ENCODE results near the gene SWAP70.

DNA sequence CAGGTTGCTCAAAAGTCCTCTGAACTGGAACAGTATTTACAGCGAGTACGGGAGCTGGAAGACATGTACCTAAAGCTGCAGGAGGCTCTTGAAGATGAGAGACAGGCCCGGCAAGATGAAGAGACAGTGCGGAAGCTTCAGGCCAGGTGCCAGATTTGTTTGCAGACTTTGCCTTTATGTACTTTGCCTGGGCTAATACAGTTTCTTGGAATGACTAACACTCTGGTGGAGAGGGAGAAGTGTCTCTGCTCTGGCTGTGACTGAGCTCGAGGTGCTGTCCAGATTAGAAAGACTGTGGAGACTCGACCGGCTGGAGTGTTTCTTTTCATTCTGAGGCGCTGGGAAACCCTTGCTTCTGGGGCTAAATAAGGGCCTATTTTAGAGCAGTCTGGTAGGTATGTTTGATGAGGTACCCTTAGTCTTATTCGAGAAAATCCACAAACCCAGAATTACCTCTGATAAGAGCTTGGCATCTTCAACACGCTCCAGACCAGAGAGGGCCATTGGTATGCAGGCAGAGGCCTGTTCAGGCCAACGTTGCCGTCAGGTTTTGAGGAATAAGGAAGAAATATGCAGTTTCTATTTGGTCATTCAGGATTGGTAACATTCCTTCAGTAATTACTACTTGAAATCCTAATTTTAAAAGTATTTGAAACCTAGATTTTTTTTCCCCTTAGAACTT, 76.5 kb downstream of the SWAP70 start:
- TF ChIP-seq, protein P1, sequence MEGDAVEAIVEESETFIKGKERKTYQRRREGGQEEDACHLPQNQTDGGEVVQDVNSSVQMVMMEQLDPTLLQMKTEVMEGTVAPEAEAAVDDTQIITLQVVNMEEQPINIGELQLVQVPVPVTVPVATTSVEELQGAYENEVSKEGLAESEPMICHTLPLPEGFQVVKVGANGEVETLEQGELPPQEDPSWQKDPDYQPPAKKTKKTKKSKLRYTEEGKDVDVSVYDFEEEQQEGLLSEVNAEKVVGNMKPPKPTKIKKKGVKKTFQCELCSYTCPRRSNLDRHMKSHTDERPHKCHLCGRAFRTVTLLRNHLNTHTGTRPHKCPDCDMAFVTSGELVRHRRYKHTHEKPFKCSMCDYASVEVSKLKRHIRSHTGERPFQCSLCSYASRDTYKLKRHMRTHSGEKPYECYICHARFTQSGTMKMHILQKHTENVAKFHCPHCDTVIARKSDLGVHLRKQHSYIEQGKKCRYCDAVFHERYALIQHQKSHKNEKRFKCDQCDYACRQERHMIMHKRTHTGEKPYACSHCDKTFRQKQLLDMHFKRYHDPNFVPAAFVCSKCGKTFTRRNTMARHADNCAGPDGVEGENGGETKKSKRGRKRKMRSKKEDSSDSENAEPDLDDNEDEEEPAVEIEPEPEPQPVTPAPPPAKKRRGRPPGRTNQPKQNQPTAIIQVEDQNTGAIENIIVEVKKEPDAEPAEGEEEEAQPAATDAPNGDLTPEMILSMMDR (IDR thresholded peaks at IDR 0.05; ENCODE audit: low read depth, low read length, poor library complexity, severe bottlenecking), result no peak
- no peak for TF ChIP-seq EZH2phosphoT487 (IDR thresholded peaks at IDR 0.05; ENCODE audit: borderline replicate concordance, low read length)
